ENCODE measurements around the gene GLB1L. TPM values are rescaled to one million over a fixed set of nuclear protein-coding genes. Genes with fewer than 3 reads are reported as not detected.

The GLB1L gene
- total and polyA plus RNA-seq, 4 donors, result 2.3 to 5.2 (median 2.6) TPM

DNA sequence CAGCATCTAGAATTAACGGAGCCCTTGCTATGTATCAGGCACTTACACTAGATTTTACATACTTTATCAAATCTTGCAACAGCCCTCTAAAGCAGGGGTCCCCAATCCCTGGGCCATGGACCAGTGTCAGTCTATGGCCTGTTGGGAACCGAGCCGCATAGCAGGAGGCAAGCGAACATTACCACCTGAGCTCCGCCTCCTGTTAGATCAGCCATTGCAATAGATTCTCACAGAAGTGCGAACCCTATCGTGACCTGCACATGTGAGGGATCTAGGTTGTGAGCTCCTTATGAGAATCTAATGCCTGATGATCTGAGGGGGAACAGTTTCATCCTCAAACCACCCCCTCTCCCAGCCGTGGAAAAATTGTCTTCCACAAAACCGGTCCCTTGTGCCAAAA is 47.4 kb upstream of the GLB1L start:
- WGBS, result 92% methylated on average over 9 of the region's 9 CpGs
- no peak for TF ChIP-seq JUND (IDR thresholded peaks at IDR 0.05)
- TF ChIP-seq FOXA2 (IDR thresholded peaks at IDR 0.05), result no peak
- no peak for TF ChIP-seq NR2F2 (IDR thresholded peaks at IDR 0.05)
- no peak for TF ChIP-seq YY1 (IDR thresholded peaks at IDR 0.05)
- TF ChIP-seq ATF3 (IDR thresholded peaks at IDR 0.05), result no peak
- TF ChIP-seq, protein P1, sequence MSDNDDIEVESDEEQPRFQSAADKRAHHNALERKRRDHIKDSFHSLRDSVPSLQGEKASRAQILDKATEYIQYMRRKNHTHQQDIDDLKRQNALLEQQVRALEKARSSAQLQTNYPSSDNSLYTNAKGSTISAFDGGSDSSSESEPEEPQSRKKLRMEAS (IDR thresholded peaks at IDR 0.05), result no peak
- Histone ChIP-seq H3K27me3 (ENCODE audit: control insufficient read depth in 4 of 4, insufficient read depth in 4 of 4, low read length in 3 of 4) (no peaks in the 10 kb centered on the region), H3K4me3 (ENCODE audit: low read depth in 1 of 3, low read length in 3 of 3) (no peak overlapping the region), H3K9me3 (ENCODE audit: control insufficient read depth in 4 of 4, low read length in 3 of 4) (no peaks in the 10 kb centered on the region), H3K4me1 (ENCODE audit: control insufficient read depth in 4 of 4, insufficient read depth in 4 of 4, low read length in 3 of 4) (peaks cover 0 to 4% (median 3%) of the 10 kb centered on the region in 4 donors), H3K36me3 (ENCODE audit: control insufficient read depth in 4 of 4, insufficient read depth in 3 of 4, low read depth in 1 of 4, low read length in 3 of 4) (no peaks in the 10 kb centered on the region), H3K9ac (ENCODE audit: low read depth in 1 of 2, low read length in 2 of 2) (no peak overlapping the region), H3K27ac (ENCODE audit: low read depth in 1 of 2, low read length in 2 of 2) (no peak overlapping the region)
- no peak for DNase-seq (ENCODE audit: low spot score)

DNA sequence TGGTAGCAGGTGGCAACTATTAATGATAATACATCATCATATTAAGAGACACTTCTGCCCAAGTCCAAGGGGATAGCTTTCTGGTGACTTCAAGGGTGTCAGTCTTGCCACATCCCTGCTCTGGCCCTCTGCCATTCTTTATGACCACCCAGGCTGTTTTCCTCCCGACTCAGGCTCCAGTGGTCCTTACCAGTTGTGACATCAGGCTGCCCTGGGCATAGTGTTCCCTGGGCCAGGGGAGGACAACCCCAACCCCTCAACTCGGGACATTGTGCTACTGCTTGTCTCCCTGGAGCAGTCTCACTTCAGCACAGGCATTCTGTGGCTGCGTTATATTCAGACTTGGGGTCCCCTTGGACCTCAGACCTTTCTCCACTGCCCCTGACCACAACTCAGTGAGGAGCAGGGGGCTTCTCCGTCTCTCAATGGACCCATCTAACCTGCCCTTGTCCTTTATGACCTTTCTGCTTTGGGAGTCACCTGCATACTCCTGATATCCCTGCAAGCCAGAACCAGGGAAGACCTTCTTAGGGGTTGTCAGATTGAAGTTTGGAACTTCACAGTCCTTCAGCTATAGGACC is 46.8 kb upstream of the GLB1L start:
- H3K4me1 ChIP-seq (ENCODE audit: control insufficient read depth in 4 of 4, insufficient read depth in 4 of 4, low read length in 3 of 4), result peaks cover 0 to 4% (median 3%) of the 10 kb centered on the region in 4 donors
- no peak for DNase-seq (ENCODE audit: low spot score)
- no peak overlapping the region for H3K4me3 ChIP-seq (ENCODE audit: low read depth in 1 of 3, low read length in 3 of 3)
- no peak overlapping the region for H3K9ac ChIP-seq (ENCODE audit: low read depth in 1 of 2, low read length in 2 of 2)
- H3K9me3 ChIP-seq (ENCODE audit: control insufficient read depth in 4 of 4, low read length in 3 of 4), result no peaks in the 10 kb centered on the region
- TF ChIP-seq, protein P1 (IDR thresholded peaks at IDR 0.05), result no peak
- TF ChIP-seq GABPA (IDR thresholded peaks at IDR 0.05 in 1 of 2, conservative IDR thresholded peaks at IDR 0.05 in 1 of 2) (no peak), FOXA2 (IDR thresholded peaks at IDR 0.05) (no peak), HNF4G (IDR thresholded peaks at IDR 0.05) (no peak)
- no peak overlapping the region for H3K27ac ChIP-seq (ENCODE audit: low read depth in 1 of 2, low read length in 2 of 2)
- 79% methylated on average over 4 of the region's 4 CpGs for WGBS
- H3K36me3 ChIP-seq (ENCODE audit: control insufficient read depth in 4 of 4, insufficient read depth in 3 of 4, low read depth in 1 of 4, low read length in 3 of 4), result no peaks in the 10 kb centered on the region
- H3K27me3 ChIP-seq (ENCODE audit: control insufficient read depth in 4 of 4, insufficient read depth in 4 of 4, low read length in 3 of 4), result no peaks in the 10 kb centered on the region

GRCh38 chr2:219291394-219291793 is 46.1 kb upstream of the GLB1L start:
- WGBS, result 80% methylated on average over 7 of the region's 7 CpGs
- TF ChIP-seq SP1 (IDR thresholded peaks at IDR 0.05) (no peak), GABPA (IDR thresholded peaks at IDR 0.05 in 1 of 2, conservative IDR thresholded peaks at IDR 0.05 in 1 of 2) (no peak), HNF4A (conservative IDR thresholded peaks at IDR 0.05) (no peak), RAD21 (IDR thresholded peaks at IDR 0.05) (no peak), EGR1 (IDR thresholded peaks at IDR 0.05; ENCODE audit: low read depth in 2 of 2) (no peak), FOXA2 (IDR thresholded peaks at IDR 0.05) (no peak), TAF1 (conservative IDR thresholded peaks at IDR 0.05) (no peak), NR2F2 (IDR thresholded peaks at IDR 0.05) (no peak), HNF4G (IDR thresholded peaks at IDR 0.05) (no peak), YY1 (IDR thresholded peaks at IDR 0.05) (no peak), FOXA1 (IDR thresholded peaks at IDR 0.05) (no peak), ATF3 (IDR thresholded peaks at IDR 0.05) (no peak)
- Histone ChIP-seq H3K9ac (ENCODE audit: low read depth in 1 of 2, low read length in 2 of 2) (no peak overlapping the region), H3K9me3 (ENCODE audit: control insufficient read depth in 4 of 4, low read length in 3 of 4) (no peaks in the 10 kb centered on the region), H3K4me1 (ENCODE audit: control insufficient read depth in 4 of 4, insufficient read depth in 4 of 4, low read length in 3 of 4) (peaks cover 0 to 4% (median 3%) of the 10 kb centered on the region in 4 donors), H3K27me3 (ENCODE audit: control insufficient read depth in 4 of 4, insufficient read depth in 4 of 4, low read length in 3 of 4) (no peaks in the 10 kb centered on the region), H3K36me3 (ENCODE audit: control insufficient read depth in 4 of 4, insufficient read depth in 3 of 4, low read depth in 1 of 4, low read length in 3 of 4) (peaks cover 0 to 3% (median 0%) of the 10 kb centered on the region in 4 donors), H3K4me3 (ENCODE audit: low read depth in 1 of 3, low read length in 3 of 3) (no peak overlapping the region), H3K27ac (ENCODE audit: low read depth in 1 of 2, low read length in 2 of 2) (no peak overlapping the region)
- DNase-seq (ENCODE audit: low spot score), result no peak
